ENCODE data around the gene MAPK8IP2. TPM values are rescaled to one million over a fixed set of nuclear protein-coding genes. Genes with fewer than 3 reads are reported as not detected.
A peak's percentile ranks its signal among the peaks of the same experiment; 100 is the strongest.

Gene MAPK8IP2
- polyA plus RNA-seq, 1 donor (not counting 4 experiments of a cell fraction or from before 2014, with no cell fraction given), result 0.29 TPM

GRCh38 chr22:50612168-50612527, 11.6 kb downstream of the MAPK8IP2 start:
- no peak overlapping the region for H2AFZ ChIP-seq (ENCODE audit: control insufficient read depth, low read length)
- no peaks in the 10 kb centered on the region for H3K9me3 ChIP-seq (ENCODE audit: control insufficient read depth, low read depth, low read length)
- peak overlapping the region; percentile 15 for H3K4me2 ChIP-seq (ENCODE audit: control insufficient read depth, extremely low read depth, insufficient read depth, low read depth, low read length)
- no peak overlapping the region for H3K27ac ChIP-seq (ENCODE audit: control insufficient read depth, insufficient read depth, low read length)
- peaks cover 2% of the 10 kb centered on the region for H3K4me1 ChIP-seq (ENCODE audit: control insufficient read depth, extremely low read depth, insufficient read depth, low read length)
- TF ChIP-seq EZH2 (IDR thresholded peaks at IDR 0.05; ENCODE audit: low read length), result no peak
- TF ChIP-seq, protein P1, sequence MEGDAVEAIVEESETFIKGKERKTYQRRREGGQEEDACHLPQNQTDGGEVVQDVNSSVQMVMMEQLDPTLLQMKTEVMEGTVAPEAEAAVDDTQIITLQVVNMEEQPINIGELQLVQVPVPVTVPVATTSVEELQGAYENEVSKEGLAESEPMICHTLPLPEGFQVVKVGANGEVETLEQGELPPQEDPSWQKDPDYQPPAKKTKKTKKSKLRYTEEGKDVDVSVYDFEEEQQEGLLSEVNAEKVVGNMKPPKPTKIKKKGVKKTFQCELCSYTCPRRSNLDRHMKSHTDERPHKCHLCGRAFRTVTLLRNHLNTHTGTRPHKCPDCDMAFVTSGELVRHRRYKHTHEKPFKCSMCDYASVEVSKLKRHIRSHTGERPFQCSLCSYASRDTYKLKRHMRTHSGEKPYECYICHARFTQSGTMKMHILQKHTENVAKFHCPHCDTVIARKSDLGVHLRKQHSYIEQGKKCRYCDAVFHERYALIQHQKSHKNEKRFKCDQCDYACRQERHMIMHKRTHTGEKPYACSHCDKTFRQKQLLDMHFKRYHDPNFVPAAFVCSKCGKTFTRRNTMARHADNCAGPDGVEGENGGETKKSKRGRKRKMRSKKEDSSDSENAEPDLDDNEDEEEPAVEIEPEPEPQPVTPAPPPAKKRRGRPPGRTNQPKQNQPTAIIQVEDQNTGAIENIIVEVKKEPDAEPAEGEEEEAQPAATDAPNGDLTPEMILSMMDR (optimal IDR thresholded peaks at IDR 0.05 in 1 of 3, IDR thresholded peaks at IDR 0.05 in 1 of 3, conservative IDR thresholded peaks at IDR 0.05 in 1 of 3; ENCODE audit: extremely low read depth in 1 of 3, insufficient read depth in 2 of 3, low read length in 3 of 3), result no peak
- H3K27me3 ChIP-seq (ENCODE audit: control insufficient read depth, extremely low read depth, insufficient read depth, low read length), result peaks cover 8% of the 10 kb centered on the region
- DNase-seq (ENCODE audit: low read depth, low spot score) (no peak), FAIRE-seq (no peak)
- H4K20me1 ChIP-seq (ENCODE audit: control insufficient read depth, extremely low read depth, insufficient read depth, low read length), result no peaks in the 10 kb centered on the region
- H3K4me3 ChIP-seq (ENCODE audit: control insufficient read depth in 2 of 3, extremely low read depth in 1 of 3, insufficient read depth in 2 of 3, low read depth in 1 of 3, low read length in 3 of 3), result no peak overlapping the region
- no peaks in the 10 kb centered on the region for H3K79me2 ChIP-seq (ENCODE audit: control insufficient read depth, insufficient read depth, low read length)
- dilution Hi-C loops (cut with MboI; ENCODE audit: extremely low pct_ligation_motif_present, low sequenced_read_pairs), result no loop called here
- H3K36me3 ChIP-seq (ENCODE audit: control insufficient read depth in 2 of 2, extremely low read depth in 1 of 2, insufficient read depth in 2 of 2, low read length in 2 of 2), result no peaks in the 10 kb centered on the region
- H3K9me1 ChIP-seq (ENCODE audit: control insufficient read depth, extremely low read depth, insufficient read depth, low read length), result no peaks in the 10 kb centered on the region
- no peak overlapping the region for H3K9ac ChIP-seq (ENCODE audit: control insufficient read depth, extremely low read depth, insufficient read depth, low read length)

- Histone ChIP-seq H3K4me3 (ENCODE audit: control insufficient read depth in 2 of 3, extremely low read depth in 1 of 3, insufficient read depth in 2 of 3, low read depth in 1 of 3, low read length in 3 of 3) (no peak overlapping the region), H3K9me1 (ENCODE audit: control insufficient read depth, extremely low read depth, insufficient read depth, low read length) (no peaks in the 10 kb centered on the region), H3K79me2 (ENCODE audit: control insufficient read depth, insufficient read depth, low read length) (no peaks in the 10 kb centered on the region), H3K4me1 (ENCODE audit: control insufficient read depth, extremely low read depth, insufficient read depth, low read length) (peaks cover 2% of the 10 kb centered on the region), H4K20me1 (ENCODE audit: control insufficient read depth, extremely low read depth, insufficient read depth, low read length) (no peaks in the 10 kb centered on the region), H3K9me3 (ENCODE audit: control insufficient read depth, low read depth, low read length) (no peaks in the 10 kb centered on the region), H3K9ac (ENCODE audit: control insufficient read depth, extremely low read depth, insufficient read depth, low read length) (no peak overlapping the region), H3K4me2 (ENCODE audit: control insufficient read depth, extremely low read depth, insufficient read depth, low read depth, low read length) (peak overlapping the region; percentile 15), H3K27me3 (ENCODE audit: control insufficient read depth, extremely low read depth, insufficient read depth, low read length) (peaks cover 3% of the 10 kb centered on the region), H3K27ac (ENCODE audit: control insufficient read depth, insufficient read depth, low read length) (no peak overlapping the region), H3K36me3 (ENCODE audit: control insufficient read depth in 2 of 2, extremely low read depth in 1 of 2, insufficient read depth in 2 of 2, low read length in 2 of 2) (no peaks in the 10 kb centered on the region), H2AFZ (ENCODE audit: control insufficient read depth, low read length) (no peak overlapping the region)
- FAIRE-seq (no peak), DNase-seq (ENCODE audit: low read depth, low spot score) (no peak)
- dilution Hi-C loops (cut with MboI; ENCODE audit: extremely low pct_ligation_motif_present, low sequenced_read_pairs), result no loop called here
- TF ChIP-seq, protein P1 (optimal IDR thresholded peaks at IDR 0.05 in 1 of 3, IDR thresholded peaks at IDR 0.05 in 1 of 3, conservative IDR thresholded peaks at IDR 0.05 in 1 of 3; ENCODE audit: extremely low read depth in 1 of 3, insufficient read depth in 2 of 3, low read length in 3 of 3), result no peak
- TF ChIP-seq EZH2 (IDR thresholded peaks at IDR 0.05; ENCODE audit: low read length), result no peak
Observed at GRCh38 chr22:50612528-50613221, 12.1 kb downstream of the MAPK8IP2 start.

Data from keratinocyte (primary cell).